ENCODE results near the gene SDK1. TPM values are rescaled to one million over a fixed set of nuclear protein-coding genes. Genes with fewer than 3 reads are reported as not detected.

SDK1 gene
- total and polyA plus RNA-seq, 2 experiments from 2014 or later, result 4.1 to 16.5 TPM

- no peak overlapping the region for H3K4me3 ChIP-seq
- H3K36me3 ChIP-seq, result no peaks in the 10 kb centered on the region
- H3K27me3 ChIP-seq, result no peaks in the 10 kb centered on the region
- TF ChIP-seq CTCF (IDR thresholded peaks at IDR 0.05; ENCODE audit: low read depth, low read length), result no peak
- no peak overlapping the region for H3K27ac ChIP-seq
- no peaks in the 10 kb centered on the region for H3K9me3 ChIP-seq (ENCODE audit: low read depth)
- no peak for DNase-seq (ENCODE audit: low read depth in 1 of 2, low spot score in 1 of 2)
- no peaks in the 10 kb centered on the region for H3K4me1 ChIP-seq (ENCODE audit: low read depth)
These were observed 73.2 kb downstream of the SDK1 start for GRCh38 chr7:3374239-3374638.

- Histone ChIP-seq H3K27ac (no peak overlapping the region), H3K36me3 (no peaks in the 10 kb centered on the region), H3K4me1 (ENCODE audit: low read depth) (no peaks in the 10 kb centered on the region), H3K9me3 (ENCODE audit: low read depth) (no peaks in the 10 kb centered on the region), H3K27me3 (no peaks in the 10 kb centered on the region), H3K4me3 (no peak overlapping the region)
- no peak for TF ChIP-seq CTCF (IDR thresholded peaks at IDR 0.05; ENCODE audit: low read depth, low read length)
- no peak for DNase-seq (ENCODE audit: low read depth in 1 of 2, low spot score in 1 of 2)
These were observed 77.5 kb downstream of the SDK1 start for GRCh38 chr7:3378390-3379150.

- no peak for TF ChIP-seq CTCF (IDR thresholded peaks at IDR 0.05; ENCODE audit: low read depth, low read length)
- no peaks in the 10 kb centered on the region for H3K9me3 ChIP-seq (ENCODE audit: low read depth)
- no peaks in the 10 kb centered on the region for H3K36me3 ChIP-seq
- H3K4me3 ChIP-seq, result no peak overlapping the region
- no peaks in the 10 kb centered on the region for H3K4me1 ChIP-seq (ENCODE audit: low read depth)
- no peaks in the 10 kb centered on the region for H3K27me3 ChIP-seq
- no peak for DNase-seq (ENCODE audit: low read depth in 1 of 2, low spot score in 1 of 2)
- no peak overlapping the region for H3K27ac ChIP-seq
These were observed 79.0 kb downstream of the SDK1 start for GRCh38 chr7:3380034-3380433.

- no peaks in the 10 kb centered on the region for H3K4me1 ChIP-seq (ENCODE audit: low read depth)
- DNase-seq (ENCODE audit: low read depth in 1 of 2, low spot score in 1 of 2), result no peak
- no peak overlapping the region for H3K4me3 ChIP-seq
- no peak for TF ChIP-seq CTCF (IDR thresholded peaks at IDR 0.05; ENCODE audit: low read depth, low read length)
- H3K36me3 ChIP-seq, result no peaks in the 10 kb centered on the region
- H3K27ac ChIP-seq, result no peak overlapping the region
- H3K9me3 ChIP-seq (ENCODE audit: low read depth), result no peaks in the 10 kb centered on the region
- H3K27me3 ChIP-seq, result no peaks in the 10 kb centered on the region
These were observed 80.0 kb downstream of the SDK1 start for GRCh38 chr7:3380886-3381685.

- no peak for TF ChIP-seq CTCF (IDR thresholded peaks at IDR 0.05; ENCODE audit: low read depth, low read length)
- Histone ChIP-seq H3K4me3 (no peak overlapping the region), H3K36me3 (no peaks in the 10 kb centered on the region), H3K27me3 (no peaks in the 10 kb centered on the region), H3K9me3 (ENCODE audit: low read depth) (no peaks in the 10 kb centered on the region), H3K27ac (no peak overlapping the region), H3K4me1 (ENCODE audit: low read depth) (no peaks in the 10 kb centered on the region)
- no peak for DNase-seq (ENCODE audit: low read depth in 1 of 2, low spot score in 1 of 2)
These were observed 85.6 kb downstream of the SDK1 start for GRCh38 chr7:3386423-3387190.
